HG03354 (cell line): ENCODE measurements around the gene PJA2.
A peak's percentile ranks its signal among the peaks of the same experiment; 100 is the strongest.

ENCODE experiments used
- ATAC-seq: cut with Tn5 transposase; IDR thresholded peaks from one replicate; pipeline ENCODE4 v1.9.1; 2021; ENCODE audit warnings: mild to moderate bottlenecking; ENCODE audit not compliant: unreplicated experiment, poor library complexity, severe bottlenecking

PJA2 gene

GRCh38 chr5:109410389-109411148 is 795 bp upstream of the PJA2 start:
- ATAC-seq = peak; percentile 17

- ATAC-seq = peak; percentile 33
Observed at GRCh38 chr5:109408991-109409843, 557 bp downstream of the PJA2 start.

DNA sequence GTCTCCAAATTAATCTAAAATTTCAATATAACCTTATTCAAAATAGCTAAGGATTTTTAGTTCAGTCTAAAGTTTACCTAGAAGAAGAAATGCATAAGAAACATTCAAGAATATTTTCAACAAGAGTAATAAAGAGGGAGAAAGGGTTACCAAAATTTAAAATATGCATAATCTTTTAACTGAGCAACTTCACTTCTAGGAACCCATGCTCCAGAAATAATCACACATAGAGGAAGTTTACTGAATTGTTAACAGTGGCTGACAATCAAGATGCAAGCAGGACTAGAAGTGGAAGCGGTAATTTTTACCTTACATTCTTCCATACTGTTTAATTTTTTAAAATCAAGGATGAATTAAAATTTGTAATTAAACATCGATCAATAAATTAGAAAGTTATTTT is 1.9 kb downstream of the PJA2 start:
- no peak for ATAC-seq

DNA sequence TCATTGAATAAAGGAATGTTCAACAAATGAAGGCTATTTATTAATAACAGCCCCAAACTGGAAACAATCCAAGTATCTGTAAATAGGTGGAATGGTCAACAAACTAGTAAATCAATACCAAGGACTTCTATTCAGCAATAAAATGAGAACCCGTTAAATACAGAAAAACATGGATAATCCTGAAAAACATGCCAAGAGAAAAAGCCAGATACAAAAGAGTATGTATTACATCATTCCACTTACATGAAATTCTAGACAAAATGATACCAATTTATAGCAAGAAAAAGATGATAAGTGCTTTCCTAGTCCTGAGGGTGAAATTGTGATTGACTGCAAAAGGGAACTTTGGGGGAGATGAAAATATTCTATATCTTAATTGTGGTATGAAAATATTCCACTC is 3.1 kb downstream of the PJA2 start:
- ATAC-seq = no peak

DNA sequence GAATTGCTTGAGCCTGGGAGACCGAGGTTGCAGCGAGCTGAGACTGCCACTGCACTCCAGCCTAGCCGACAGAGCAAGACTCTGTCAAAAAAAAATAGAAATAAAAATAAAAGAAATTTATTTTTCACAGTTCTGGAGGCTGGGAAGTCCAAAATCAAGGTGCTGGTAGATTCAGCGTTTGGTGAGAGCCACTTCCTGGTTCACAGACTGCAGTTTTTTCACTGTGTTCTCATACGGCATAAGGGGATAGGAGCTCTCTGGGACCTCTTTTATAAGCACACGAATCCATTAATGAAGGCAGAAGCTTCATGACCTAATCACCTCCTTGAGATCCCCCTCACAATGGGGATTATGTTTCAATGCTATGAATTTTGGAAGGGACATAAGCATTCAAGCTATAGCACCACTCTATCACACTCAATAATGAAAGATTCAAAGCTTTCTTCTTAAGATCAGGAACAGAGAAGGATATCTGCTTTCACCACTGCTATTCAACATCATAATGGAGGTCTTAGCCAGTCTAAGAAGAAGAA is 5.3 kb downstream of the PJA2 start:
- ATAC-seq = no peak

DNA sequence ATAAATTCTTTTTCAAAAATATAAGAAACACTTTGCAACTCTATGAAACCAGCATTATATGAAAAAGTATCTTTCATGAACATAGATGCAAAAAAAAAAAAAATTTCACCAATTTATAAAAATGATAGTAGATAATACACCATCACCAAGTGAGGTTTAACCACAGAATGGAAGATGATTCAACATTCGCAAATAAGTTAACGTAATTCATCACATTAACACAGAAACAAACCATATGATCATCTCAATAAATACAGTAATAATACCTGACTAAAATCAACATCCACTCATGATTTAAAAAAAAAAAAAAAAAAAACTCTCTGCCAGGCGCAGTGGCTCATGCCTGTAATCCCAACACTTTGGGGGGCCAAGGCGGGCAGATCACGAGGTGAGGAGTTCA is 6.3 kb downstream of the PJA2 start:
- ATAC-seq = no peak

- ATAC-seq = no peak
Observed at GRCh38 chr5:109399092-109399759, 10.5 kb downstream of the PJA2 start.

DNA sequence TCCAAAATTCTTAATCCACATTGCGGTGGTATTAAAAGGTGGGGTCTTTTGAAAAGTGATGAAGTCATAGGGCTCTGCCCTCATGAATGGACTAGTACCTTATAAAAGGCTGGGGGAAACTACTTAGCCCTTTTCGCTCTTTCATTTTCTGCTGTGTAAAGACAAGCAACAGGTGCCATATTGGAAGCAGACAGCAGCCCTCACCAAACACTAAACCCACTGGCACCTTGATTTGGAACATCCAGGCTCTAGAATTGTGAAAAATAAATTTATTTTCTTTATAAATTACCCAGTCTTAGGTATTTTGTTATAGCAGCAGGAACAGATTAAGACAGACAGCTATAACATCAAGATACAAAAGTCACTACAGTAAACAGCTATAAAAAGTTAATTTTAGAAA is 12.8 kb downstream of the PJA2 start:
- ATAC-seq = no peak

GRCh38 chr5:109394806-109395205 is 15.0 kb downstream of the PJA2 start:
- no peak for ATAC-seq

- no peak for ATAC-seq
Observed at GRCh38 chr5:109390188-109390587, 19.6 kb downstream of the PJA2 start.

- ATAC-seq = no peak
Observed at GRCh38 chr5:109388407-109388806, 21.4 kb downstream of the PJA2 start.

DNA sequence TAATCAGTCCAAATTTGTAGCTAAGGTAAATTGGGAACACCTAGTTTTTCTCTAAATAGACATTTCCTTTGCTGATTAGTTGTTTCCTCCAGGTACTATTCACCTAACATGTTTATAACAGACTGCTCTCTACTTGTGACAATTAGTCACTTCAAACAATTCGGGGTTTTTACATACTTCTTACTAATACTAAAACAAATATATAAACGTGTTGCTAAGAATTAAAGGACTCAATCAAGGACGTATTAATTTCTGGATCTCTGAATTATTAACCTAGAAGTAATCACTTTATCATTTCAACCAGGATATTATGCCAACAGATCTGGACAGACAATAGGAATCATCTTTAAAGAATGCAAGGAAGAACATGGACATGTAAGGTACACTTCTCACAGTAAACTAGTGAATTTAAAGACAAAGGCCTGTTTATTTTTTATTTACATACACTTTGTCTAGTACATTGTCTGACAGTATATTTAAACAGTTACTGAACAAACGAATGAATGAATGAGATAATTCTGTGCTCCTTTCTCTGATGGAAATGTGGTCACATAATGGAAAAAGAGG is 22.3 kb downstream of the PJA2 start:
- ATAC-seq = no peak

DNA sequence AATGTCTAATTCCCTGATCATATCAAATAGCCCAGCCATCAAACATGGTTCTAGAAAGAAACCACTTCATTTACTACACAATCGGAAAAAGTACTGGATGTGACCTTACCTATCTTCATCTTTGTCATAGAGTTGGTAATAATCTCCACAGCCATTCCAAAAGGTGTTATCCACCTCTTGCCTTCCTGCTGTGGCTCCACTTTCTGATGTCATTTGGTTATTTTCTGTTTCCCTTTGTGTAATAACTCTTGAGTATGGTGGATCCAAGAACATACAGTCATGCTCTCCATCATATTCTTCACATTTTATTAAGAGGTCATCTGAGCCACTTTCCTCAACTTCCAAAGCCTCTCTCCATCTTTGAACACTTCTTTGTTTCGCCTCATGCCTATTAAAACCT is 31.7 kb downstream of the PJA2 start:
- ATAC-seq = no peak

DNA sequence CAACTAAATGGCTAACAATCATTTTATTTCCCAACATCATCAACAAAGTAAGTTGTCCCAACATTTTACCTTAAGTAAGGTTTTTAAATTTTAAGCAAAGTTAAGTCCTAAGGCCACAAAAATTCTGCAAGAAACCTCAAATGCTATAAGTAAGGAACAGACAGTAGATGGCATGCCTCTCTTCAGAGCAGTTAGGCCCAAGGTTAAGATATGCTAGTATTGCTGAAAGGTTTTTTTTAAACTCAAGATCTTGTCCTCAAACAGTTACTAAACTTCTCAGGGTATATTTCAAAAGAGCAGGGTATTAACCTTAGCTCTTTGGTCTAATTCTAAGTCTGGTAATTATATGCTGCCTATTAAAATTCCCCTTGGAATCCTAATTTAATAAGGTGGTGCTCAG is 35.1 kb downstream of the PJA2 start:
- no peak for ATAC-seq

DNA sequence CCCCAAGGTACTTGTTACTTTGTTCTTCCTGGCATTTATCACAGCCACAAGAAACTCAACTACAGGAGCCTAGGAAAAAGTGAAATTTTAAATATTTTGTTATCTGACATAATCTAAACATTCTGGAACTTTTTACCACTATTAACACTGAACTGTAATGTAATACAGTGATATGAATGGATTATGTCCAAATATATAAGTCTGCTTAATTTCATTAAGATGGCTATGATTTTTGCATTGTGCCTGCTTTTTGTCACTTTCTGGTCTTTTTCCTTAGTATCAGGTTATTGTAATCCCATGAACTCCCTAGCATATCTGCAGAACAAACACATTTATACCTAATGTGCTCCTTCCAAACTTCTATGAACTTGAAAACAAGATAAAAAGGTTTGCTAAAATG is 35.8 kb downstream of the PJA2 start:
- no peak for ATAC-seq

GRCh38 chr5:109370343-109370742 is 39.4 kb downstream of the PJA2 start:
- ATAC-seq = no peak

DNA sequence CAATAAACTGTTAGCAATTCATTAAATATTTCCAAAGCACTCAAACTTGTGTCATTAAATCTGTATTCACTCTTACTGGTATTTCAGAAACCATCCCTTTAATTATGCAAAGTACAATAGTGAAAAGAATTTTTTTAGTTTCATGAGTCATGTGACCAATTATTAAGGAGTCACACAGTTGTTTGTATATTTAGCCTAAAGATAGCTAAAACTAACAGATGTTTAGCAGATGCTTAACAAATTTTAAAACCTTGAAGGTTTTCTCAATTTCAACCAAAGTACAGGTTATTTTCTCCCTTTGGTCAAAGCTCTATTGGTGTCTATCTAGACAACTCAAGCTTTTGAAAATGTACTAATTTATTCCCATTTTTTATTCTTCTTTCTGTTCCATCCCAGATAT is 44.1 kb downstream of the PJA2 start:
- no peak for ATAC-seq

DNA sequence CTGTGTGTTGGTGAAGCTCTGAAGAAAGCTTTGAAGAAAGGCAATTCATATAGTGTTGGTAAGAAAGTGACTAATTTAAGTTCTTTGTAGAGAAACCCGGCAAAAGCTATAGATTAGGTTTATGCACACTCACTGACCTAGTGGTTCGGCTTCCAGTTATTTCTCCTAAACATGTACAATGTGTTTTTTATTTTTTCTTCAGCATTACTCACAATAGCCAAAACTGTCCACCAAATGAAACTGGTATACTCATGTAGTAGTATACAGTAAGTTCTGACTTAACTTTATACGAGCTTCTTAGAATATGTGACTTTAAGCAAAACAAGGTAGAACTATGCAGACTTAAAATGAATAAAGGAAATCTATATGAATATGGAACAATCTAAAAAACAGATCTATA is 44.8 kb downstream of the PJA2 start:
- ATAC-seq = no peak

DNA sequence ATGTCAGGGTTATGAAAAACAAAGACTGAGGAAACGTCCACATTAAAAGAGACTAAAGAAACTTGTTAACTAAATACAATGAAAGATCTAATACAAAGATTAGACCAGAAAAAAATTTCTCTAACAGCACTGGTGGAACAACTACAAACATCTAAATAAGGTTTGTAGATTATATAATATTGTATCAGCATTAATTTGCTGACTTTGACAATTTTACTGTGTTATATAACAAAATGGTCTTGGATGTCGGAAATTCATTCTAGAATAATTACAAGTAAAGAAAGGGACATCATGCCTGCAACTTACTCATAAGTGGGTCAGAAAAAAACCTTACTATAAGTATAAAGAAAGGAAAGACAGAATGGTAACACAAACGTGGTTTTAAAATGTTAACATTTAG is 50.1 kb downstream of the PJA2 start:
- ATAC-seq = no peak

DNA sequence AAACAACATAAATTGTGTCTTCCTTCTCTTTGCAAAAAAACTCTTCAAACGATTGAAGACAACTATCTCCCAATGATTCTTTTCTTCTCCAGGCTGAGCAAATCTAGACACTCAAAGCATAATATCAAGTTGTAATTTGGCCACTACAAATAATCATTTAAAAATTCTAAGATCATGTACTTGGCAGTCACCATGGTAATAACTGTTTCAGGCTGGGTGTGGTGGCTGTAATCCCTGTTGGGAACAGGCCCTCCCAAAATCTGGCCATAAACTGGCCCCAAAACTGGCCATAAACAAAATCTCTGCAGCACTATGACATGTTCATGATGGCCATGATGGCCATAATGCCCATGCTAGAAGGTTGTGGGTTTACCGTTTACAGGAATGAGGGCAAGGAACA is 52.0 kb downstream of the PJA2 start:
- ATAC-seq = no peak
